Left renal cortex interstitium (tissue), 4 donors: ENCODE results near the gene MIB1. TPM values are rescaled to one million over a fixed set of nuclear protein-coding genes. Genes with fewer than 3 reads are reported as not detected.

Experiments used
- polyA plus RNA-seq, 4 donors: library from polyadenylated mRNA; unstranded; fragments of 120-200 nt; gene quantifications; one replicate each; pipeline ENCODE4 v1.2.1, GENCODE V29; 2013; ENCODE audit not compliant: insufficient read length in 4 of 4

Gene MIB1
- polyA plus RNA-seq, 4 donors: 58.0 to 71.0 (median 63.7) TPM

Other genes with a start within 250 kb of the MIB1 start
- gene ESCO1, start 140.1 kb upstream of the MIB1 start, polyA plus RNA-seq: 10 to 100 TPM; 23.7 to 29.9 (median 27.7) TPM
- 100 to 1,000 TPM; 125 to 181 (median 151) TPM for gene SNRPD1, start 128.5 kb upstream of the MIB1 start, polyA plus RNA-seq
- gene ABHD3, start 36.0 kb upstream of the MIB1 start, polyA plus RNA-seq: 10 to 100 TPM; 20.3 to 25.8 (median 20.9) TPM